ENCODE data around the gene C1orf116. TPM values are rescaled to one million over a fixed set of nuclear protein-coding genes. Genes with fewer than 3 reads are reported as not detected.

Gene C1orf116
- not detected in 2 replicates for total RNA-seq (2013; cell fraction: nucleolus; rRNA removed)
- total RNA-seq (2014; rRNA removed) (not detected in 2 replicates), total RNA-seq (2014; rRNA removed; fragmentation: Illumina TruSeq; extraction: Trizol) (not detected in 2 replicates), total RNA-seq (2021) (0.03 and 0.08 TPM in 2 replicates), polyA plus RNA-seq (2011; rRNA removed) (0.01 TPM in 1 of 2 replicates, not detected in the other), polyA plus RNA-seq (2014; fragmentation: Illumina TruSeq; extraction: Trizol) (not detected in 2 replicates), polyA plus RNA-seq (2014; fragmentation: Nextera tagmentation; extraction: Ambion mirVana) (not detected), polyA plus RNA-seq (2014; rRNA removed) (not detected in 2 replicates), polyA plus RNA-seq (2016; fragmentation: Nextera tagmentation; extraction: Ambion mirVana) (not detected), polyA minus RNA-seq (2011; rRNA and poly(A)+ RNA removed) (not detected in 2 replicates), Bru-seq, nascent RNA (percentile 18 among the genes with signal in this experiment), BruChase-seq, experiment 1, labeled RNA remaining after a 6-hour chase (percentile 30 among the genes with signal in this experiment), BruChase-seq, experiment 2, labeled RNA remaining after a 2-hour chase (percentile 35 among the genes with signal in this experiment)
- not detected for polyA plus RNA-seq (2011; ENCODE audit: low read depth)
- polyA plus RNA-seq (2011; cell fraction: cytosol; rRNA removed): 0.01 TPM in 1 of 2 replicates, not detected in the other
- not detected in 2 replicates for polyA plus RNA-seq (2011; cell fraction: nucleus; rRNA removed)
- 0.04 TPM in 1 of 2 replicates, not detected in the other for polyA plus RNA-seq (2012)
- polyA minus RNA-seq (2011; cell fraction: cytosol; rRNA and poly(A)+ RNA removed): not detected in 2 replicates
- polyA minus RNA-seq (2011; cell fraction: nucleus; rRNA and poly(A)+ RNA removed): not detected in 2 replicates
- long read RNA-seq, experiment 1: 0 reads
- long read RNA-seq, experiment 2: 0 reads

GRCh38 chr1:207032528-207033017 is at the start of gene C1orf116:
Gene C1orf116, minus strand, starts transcription at chr1:207032756. Its CDS starts 5,158 bp downstream, at chr1:207027598.
- no peak for TF ChIP-seq SRF (IDR thresholded peaks at IDR 0.05; ENCODE audit: low read depth in 2 of 2, low read length in 2 of 2)
- no peak for TF ChIP-seq RFX5 (IDR thresholded peaks at IDR 0.05; ENCODE audit: low read depth, low read length)
- TF ChIP-seq PRDM15 (CRISPR knock-in tag; IDR thresholded peaks at IDR 0.05): no peak
- no peak for TF ChIP-seq MTA2 (IDR thresholded peaks at IDR 0.05; ENCODE audit: low read depth)
- TF ChIP-seq BCL11A (IDR thresholded peaks at IDR 0.05; ENCODE audit: low read depth, low read length): no peak
- TF ChIP-seq SIX5 (IDR thresholded peaks at IDR 0.05; ENCODE audit: low read depth, low read length, severe bottlenecking): no peak
- DNase-seq (ENCODE audit: low read depth, low spot score): no peak
- no peak within 1 kb of the TSS for H3K27ac ChIP-seq (ENCODE audit: control insufficient read depth, insufficient read depth)
- H4K20me1 ChIP-seq (ENCODE audit: control insufficient read depth, insufficient read depth): no peaks in the 10 kb centered on the region
- ChIA-PET SMC1A (ENCODE audit: uncharacterized antibody, unreplicated experiment) (interaction anchor here (1.1 kb wide), 1 partner anchor 15 kb away, joined by 8 read pairs; no protein-coding TSS in a partner anchor), RAD21 (ENCODE audit: unreplicated experiment) (no interaction called here), CTCF (interaction anchor here (0.6 to 2.1 kb wide), 7 partner anchors 10 to 471 kb away, joined by 3 to 7 read pairs (median 5); no protein-coding TSS in a partner anchor), POLR2A (no interaction called here)
- no peak within 1 kb of the TSS for H3K9ac ChIP-seq (ENCODE audit: control insufficient read depth, insufficient read depth, low read length)
- no peaks in the 10 kb centered on the region for H3K36me3 ChIP-seq (ENCODE audit: control insufficient read depth in 2 of 2, insufficient read depth in 2 of 2, low read length in 1 of 2)
- H3K9me3 ChIP-seq (replicated peaks; ENCODE audit: control insufficient read depth, insufficient read depth, low read length): no peaks in the 10 kb centered on the region
- no TSS peak for BruUV-seq (replicated peaks)
- ATAC-seq: no peak
- 0% methylated on average over 1 of the region's 1 CpG for WGBS (ENCODE audit: insufficient coverage, insufficient replicate concordance, low lambda C conversion rate, missing lambda C conversion rate)
- no peak within 1 kb of the TSS for H3K4me2 ChIP-seq (ENCODE audit: control insufficient read depth, insufficient read depth)
- H3K4me3 ChIP-seq: no peak within 1 kb of the TSS
- no peak within 1 kb of the TSS for H2AFZ ChIP-seq (ENCODE audit: control insufficient read depth, low read depth, low read length)
- intact Hi-C loops (cut with micrococcal nuclease; ENCODE audit: unreplicated experiment): no loop called here
- in situ Hi-C loops (cut with MboI): no loop called here
- no peak for FAIRE-seq
- H3K27me3 ChIP-seq (replicated peaks in 1 of 2; ENCODE audit: control insufficient read depth in 2 of 2, insufficient read depth in 2 of 2, low read length in 1 of 2): peaks cover 3 to 7% of the 10 kb centered on the region in 2 experiments; a peak in 3 of 4 replicates
- H3K79me2 ChIP-seq (ENCODE audit: control insufficient read depth, insufficient read depth, low read length): no peaks in the 10 kb centered on the region
- H3K4me1 ChIP-seq (ENCODE audit: control insufficient read depth, insufficient read depth, low read length): no peaks in the 10 kb centered on the region
